OCI-LY1 (cell line): ENCODE data around the gene LPCAT1.

Source experiments
- H2AFZ ChIP-seq: fragments of 200-600 bp; sonication (generic), shearing (Covaris generic); 2 replicates; pipeline ENCODE4 v1.6.0; 2014; ENCODE audit warnings: antibody characterized with exemption, mild to moderate bottlenecking, low read length
- H3F3A ChIP-seq: fragments of 200-600 bp; sonication (generic), shearing (Covaris generic); 2 replicates; pipeline ENCODE4 v1.6.0; 2014; ENCODE audit warnings: mild to moderate bottlenecking, antibody characterized with exemption, low read length, moderate library complexity; ENCODE audit not compliant: insufficient read depth
- H3K27ac ChIP-seq: fragments of 200-600 bp; sonication (generic); 2 replicates; pipeline ENCODE4 v1.5.1; 2014; ENCODE audit warnings: low read length, mixed run types, mild to moderate bottlenecking, low read depth; ENCODE audit not compliant: poor library complexity, severe bottlenecking
- H3K27me3 ChIP-seq: fragments of 200-600 bp; sonication (generic); 2 replicates; pipeline ENCODE4 v1.6.0; 2014; ENCODE audit warnings: antibody characterized with exemption, mild to moderate bottlenecking, low read length, moderate library complexity; ENCODE audit not compliant: insufficient read depth
- H3K36me3 ChIP-seq: fragments of 200-600 bp; sonication (generic); 2 replicates; pipeline ENCODE4 v1.6.1; 2014; ENCODE audit warnings: mild to moderate bottlenecking, antibody characterized with exemption, low read length, moderate library complexity, mixed read lengths; ENCODE audit not compliant: insufficient read depth
- H3K4me1 ChIP-seq: fragments of 200-600 bp; sonication (generic); 2 replicates; pipeline ENCODE4 v1.5.1; 2014; ENCODE audit warnings: mild to moderate bottlenecking, low read length, moderate library complexity; ENCODE audit not compliant: insufficient read depth, severe bottlenecking
- H3K4me2 ChIP-seq: fragments of 200-600 bp; sonication (generic), shearing (Covaris generic); 2 replicates; pipeline ENCODE4 v1.6.1; 2014; ENCODE audit warnings: low read length
- H3K4me3 ChIP-seq: fragments of 200-600 bp; sonication (generic); 2 replicates; pipeline ENCODE4 v1.5.1; 2014; ENCODE audit warnings: low read length, low read depth, mild to moderate bottlenecking, mixed read lengths; ENCODE audit not compliant: poor library complexity, severe bottlenecking
- H3K79me2 ChIP-seq: fragments of 200-600 bp; shearing (Covaris generic); 2 replicates; pipeline ENCODE4 v1.6.1; 2016; ENCODE audit warnings: mixed run types, low read length, mixed read lengths; ENCODE audit not compliant: insufficient read depth
- H3K9ac ChIP-seq: fragments of 200-600 bp; sonication (generic), shearing (Covaris generic); 2 replicates; pipeline ENCODE4 v1.6.1; 2014; ENCODE audit warnings: mild to moderate bottlenecking, low read length, mixed read lengths
- H3K9me2 ChIP-seq: fragments of 200-600 bp; sonication (generic), shearing (Covaris generic); 2 replicates; pipeline ENCODE4 v1.6.1; 2014; ENCODE audit warnings: low read depth, mild to moderate bottlenecking, low read length, mixed read lengths
- H3K9me3 ChIP-seq: fragments of 200-600 bp; shearing (Covaris generic); 2 replicates; pipeline ENCODE4 v1.6.1; 2014; ENCODE audit warnings: low read length, mixed read lengths
- H4K20me1 ChIP-seq: fragments of 200-600 bp; sonication (generic), shearing (Covaris generic); 2 replicates; pipeline ENCODE4 v1.6.0; 2016; ENCODE audit warnings: mild to moderate bottlenecking, low read length; ENCODE audit not compliant: insufficient read depth
- EZH2 ChIP-seq: fragments of 200-600 bp; sonication (generic), shearing (Covaris generic); IDR thresholded peaks from 2 replicates; pipeline ENCODE4 v1.8.0; 2017; ENCODE audit warnings: borderline replicate concordance, mixed run types, mild to moderate bottlenecking, antibody characterized with exemption, low read length, moderate library complexity, mixed read lengths
- TF ChIP-seq, protein P1 (sequence below): fragments of 200-600 bp; sonication (generic), shearing (Covaris generic); IDR thresholded peaks from 2 replicates; pipeline ENCODE4 v1.5.1; 2017; ENCODE audit warnings: mild to moderate bottlenecking, antibody characterized with exemption, low read length, moderate library complexity, mixed read lengths

Gene LPCAT1

DNA sequence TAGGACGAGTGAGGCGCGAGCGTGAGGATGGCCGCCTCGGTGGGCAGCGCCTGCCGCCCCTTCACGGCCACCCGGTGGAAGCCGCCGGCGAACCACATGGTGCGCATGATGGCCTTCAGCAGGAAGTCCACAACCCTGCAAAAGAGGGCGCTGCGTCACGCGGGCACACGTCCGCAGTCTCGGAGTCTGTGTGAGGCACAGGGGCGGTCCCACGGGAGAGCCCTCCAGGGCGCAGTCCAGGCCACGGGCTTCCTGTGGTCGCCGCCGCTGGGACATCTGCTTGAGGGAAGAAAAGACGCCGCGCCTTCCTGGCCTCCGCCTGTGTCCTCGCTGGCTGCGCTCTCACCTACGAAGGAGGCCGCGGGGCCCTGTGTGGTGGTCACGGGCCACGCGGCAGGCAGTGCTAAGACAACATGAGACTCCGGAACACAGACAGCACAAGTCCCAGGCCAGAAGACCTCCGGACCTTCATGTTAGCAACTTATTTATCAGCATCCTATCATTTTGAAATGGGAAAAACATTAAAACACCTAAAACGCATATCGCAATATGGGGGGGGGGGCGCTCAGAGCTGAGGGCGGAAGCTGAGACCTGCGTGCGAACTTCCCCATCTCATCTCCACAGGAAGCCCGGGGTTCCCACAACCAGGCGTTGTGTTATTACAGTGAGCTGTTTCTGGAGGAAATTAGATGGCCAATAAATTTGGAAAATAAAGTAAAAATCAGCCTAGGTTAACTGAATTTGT is 28.8 kb downstream of the LPCAT1 start:
- H2AFZ ChIP-seq: no peak overlapping the region
- H3K4me2 ChIP-seq: no peak overlapping the region
- TF ChIP-seq, protein P1, sequence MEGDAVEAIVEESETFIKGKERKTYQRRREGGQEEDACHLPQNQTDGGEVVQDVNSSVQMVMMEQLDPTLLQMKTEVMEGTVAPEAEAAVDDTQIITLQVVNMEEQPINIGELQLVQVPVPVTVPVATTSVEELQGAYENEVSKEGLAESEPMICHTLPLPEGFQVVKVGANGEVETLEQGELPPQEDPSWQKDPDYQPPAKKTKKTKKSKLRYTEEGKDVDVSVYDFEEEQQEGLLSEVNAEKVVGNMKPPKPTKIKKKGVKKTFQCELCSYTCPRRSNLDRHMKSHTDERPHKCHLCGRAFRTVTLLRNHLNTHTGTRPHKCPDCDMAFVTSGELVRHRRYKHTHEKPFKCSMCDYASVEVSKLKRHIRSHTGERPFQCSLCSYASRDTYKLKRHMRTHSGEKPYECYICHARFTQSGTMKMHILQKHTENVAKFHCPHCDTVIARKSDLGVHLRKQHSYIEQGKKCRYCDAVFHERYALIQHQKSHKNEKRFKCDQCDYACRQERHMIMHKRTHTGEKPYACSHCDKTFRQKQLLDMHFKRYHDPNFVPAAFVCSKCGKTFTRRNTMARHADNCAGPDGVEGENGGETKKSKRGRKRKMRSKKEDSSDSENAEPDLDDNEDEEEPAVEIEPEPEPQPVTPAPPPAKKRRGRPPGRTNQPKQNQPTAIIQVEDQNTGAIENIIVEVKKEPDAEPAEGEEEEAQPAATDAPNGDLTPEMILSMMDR: no peak
- TF ChIP-seq EZH2: no peak
- peaks cover 17% of the 10 kb centered on the region for H3K4me1 ChIP-seq
- H3K79me2 ChIP-seq: no peaks in the 10 kb centered on the region
- no peaks in the 10 kb centered on the region for H4K20me1 ChIP-seq
- no peak overlapping the region for H3K9ac ChIP-seq
- peaks cover 28% of the 10 kb centered on the region; the same call in 1 of the 2 replicates for H3K36me3 ChIP-seq
- no peak overlapping the region for H3K4me3 ChIP-seq
- H3K27me3 ChIP-seq: no peaks in the 10 kb centered on the region
- H3K27ac ChIP-seq: no peak overlapping the region
- H3K9me2 ChIP-seq: no peaks in the 10 kb centered on the region
- H3F3A ChIP-seq: no peaks in the 10 kb centered on the region
- no peaks in the 10 kb centered on the region for H3K9me3 ChIP-seq

DNA sequence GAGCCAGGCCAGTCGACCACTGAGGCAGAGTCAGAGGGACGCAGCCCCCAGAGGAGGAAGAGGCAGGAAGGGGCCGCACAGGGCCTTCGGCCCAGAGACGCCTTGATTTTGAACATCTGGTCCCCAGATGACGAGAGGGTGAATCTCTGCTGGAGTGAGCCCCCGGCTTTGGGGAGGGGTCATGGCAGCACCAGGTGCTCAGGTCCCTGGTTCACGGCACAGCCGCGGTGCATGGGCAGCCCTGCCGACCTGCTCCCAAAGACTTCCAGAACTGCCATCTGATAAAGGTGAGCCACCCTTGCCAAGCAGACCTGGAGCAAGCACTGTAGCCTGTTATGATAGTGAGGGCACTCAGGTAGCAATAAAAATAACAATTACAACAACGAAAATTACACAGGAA is 29.8 kb downstream of the LPCAT1 start:
- Histone ChIP-seq H3K4me3 (no peak overlapping the region), H3K27ac (no peak overlapping the region), H3K27me3 (no peaks in the 10 kb centered on the region), H4K20me1 (no peaks in the 10 kb centered on the region), H3K9me2 (no peaks in the 10 kb centered on the region), H3K9ac (no peak overlapping the region), H3K9me3 (no peaks in the 10 kb centered on the region), H2AFZ (no peak overlapping the region), H3K79me2 (no peaks in the 10 kb centered on the region), H3K4me2 (no peak overlapping the region), H3F3A (no peaks in the 10 kb centered on the region), H3K36me3 (peaks cover 28% of the 10 kb centered on the region; the same call in 1 of the 2 replicates), H3K4me1 (peaks cover 17% of the 10 kb centered on the region)
- no peak for TF ChIP-seq EZH2
- TF ChIP-seq, protein P1: no peak

DNA sequence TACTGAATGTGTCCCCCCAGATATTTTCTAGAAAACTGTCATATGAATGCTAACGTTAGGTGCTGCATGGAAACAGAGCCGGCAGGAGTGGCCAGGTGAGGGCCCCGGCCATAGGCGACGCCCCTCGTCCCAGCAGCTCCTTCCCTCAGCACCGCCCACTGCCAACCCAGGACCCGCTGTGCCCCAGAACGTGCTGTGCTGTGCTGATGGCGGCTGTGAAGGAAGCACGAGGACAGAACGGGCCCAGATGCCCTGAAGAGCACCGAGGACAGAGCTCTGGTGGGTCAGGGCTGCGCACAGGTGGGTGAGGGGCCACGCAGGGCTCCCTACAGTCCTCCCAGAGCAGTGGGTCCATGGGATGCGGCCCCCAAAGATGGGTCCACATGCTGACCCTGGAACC is 30.3 kb downstream of the LPCAT1 start:
- no peaks in the 10 kb centered on the region for H3F3A ChIP-seq
- H3K9ac ChIP-seq: no peak overlapping the region
- no peak overlapping the region for H3K4me2 ChIP-seq
- no peaks in the 10 kb centered on the region for H3K27me3 ChIP-seq
- TF ChIP-seq, protein P1: no peak
- no peak for TF ChIP-seq EZH2
- no peak overlapping the region for H3K27ac ChIP-seq
- H3K9me2 ChIP-seq: no peaks in the 10 kb centered on the region
- no peak overlapping the region for H3K4me3 ChIP-seq
- peaks cover 17% of the 10 kb centered on the region for H3K4me1 ChIP-seq
- H3K36me3 ChIP-seq: peaks cover 23% of the 10 kb centered on the region; the same call in 1 of the 2 replicates
- H2AFZ ChIP-seq: no peak overlapping the region
- no peaks in the 10 kb centered on the region for H4K20me1 ChIP-seq
- H3K9me3 ChIP-seq: no peaks in the 10 kb centered on the region
- no peaks in the 10 kb centered on the region for H3K79me2 ChIP-seq
